SK-N-SH treated with all-trans-retinoic acid at 6 μM for 48 hours (cell line): ENCODE results near the gene DHODH.

Experiments
- OSR1 ChIP-seq: fragments of 250-450 bp; sonication (Bioruptor Pico); IDR thresholded peaks from 2 replicates; pipeline ENCODE4 v1.8.0; 2022; ENCODE audit warnings: moderate library complexity, mild to moderate bottlenecking, inconsistent platforms
- PPARA ChIP-seq: fragments of 250-450 bp; sonication (Bioruptor Pico); IDR thresholded peaks from 2 replicates; pipeline ENCODE4 v1.5.0; 2020; ENCODE audit warnings: mild to moderate bottlenecking, borderline replicate concordance
- TOX ChIP-seq: fragments of 250-450 bp; sonication (Bioruptor Pico); IDR thresholded peaks from 2 replicates; pipeline ENCODE4 v1.8.0; 2021; ENCODE audit warnings: mild to moderate bottlenecking, moderate library complexity, borderline replicate concordance
- ZFP3 ChIP-seq: fragments of 250-450 bp; sonication (Bioruptor Pico); IDR thresholded peaks from 2 replicates; pipeline ENCODE4 v1.5.0; 2020; ENCODE audit warnings: mild to moderate bottlenecking, moderate library complexity
- ZNF565 ChIP-seq: fragments of 450-650 bp; formaldehyde crosslinking; conservative IDR thresholded peaks from 2 replicates; pipeline ENCODE4 v1.5.0; 2020; ENCODE audit warnings: low read depth, mild to moderate bottlenecking, moderate library complexity
- TF ChIP-seq, protein P1 (sequence below): fragments of 250-450 bp; sonication (Bioruptor Pico); IDR thresholded peaks from 2 replicates; pipeline ENCODE4 v1.8.0; 2020; ENCODE audit warnings: mild to moderate bottlenecking, moderate library complexity, borderline replicate concordance

DNA sequence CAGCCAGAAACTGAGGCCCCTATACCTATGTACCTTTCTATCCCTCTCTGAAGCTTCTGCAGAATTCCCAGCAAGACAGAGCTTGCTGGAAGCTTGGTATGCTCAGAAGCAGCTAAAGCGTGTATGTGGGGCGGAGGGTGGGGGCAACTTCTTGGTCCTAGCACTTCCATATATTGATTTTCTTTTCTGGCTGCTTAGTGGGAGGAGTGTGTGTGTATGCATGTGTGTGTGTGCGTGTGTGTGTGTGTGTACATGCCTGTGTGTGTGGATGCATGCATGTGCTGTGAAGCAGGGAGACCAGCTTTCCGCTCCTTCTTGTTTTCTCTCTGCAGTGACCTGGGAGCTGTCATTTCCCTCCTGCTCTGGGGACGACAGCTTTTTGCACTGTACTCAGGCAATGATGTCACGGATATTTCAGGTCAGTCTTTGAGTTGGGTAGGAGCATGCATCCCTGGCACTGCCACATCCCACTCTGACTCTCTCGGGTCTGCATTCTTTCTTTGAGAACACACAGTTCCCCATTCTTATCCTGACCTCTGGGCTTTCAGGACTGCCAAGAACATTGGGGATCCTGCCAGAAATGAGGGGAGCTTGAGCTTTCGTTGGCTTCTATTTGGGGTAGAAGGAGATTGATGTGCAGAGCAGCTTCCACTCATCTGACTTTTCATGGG lies 65.2 kb downstream of the DHODH start:
- no peak for TF ChIP-seq ZFP3 (CRISPR knock-in tag)
- no peak for TF ChIP-seq ZNF565 (CRISPR knock-in tag)
- TF ChIP-seq, protein P1, sequence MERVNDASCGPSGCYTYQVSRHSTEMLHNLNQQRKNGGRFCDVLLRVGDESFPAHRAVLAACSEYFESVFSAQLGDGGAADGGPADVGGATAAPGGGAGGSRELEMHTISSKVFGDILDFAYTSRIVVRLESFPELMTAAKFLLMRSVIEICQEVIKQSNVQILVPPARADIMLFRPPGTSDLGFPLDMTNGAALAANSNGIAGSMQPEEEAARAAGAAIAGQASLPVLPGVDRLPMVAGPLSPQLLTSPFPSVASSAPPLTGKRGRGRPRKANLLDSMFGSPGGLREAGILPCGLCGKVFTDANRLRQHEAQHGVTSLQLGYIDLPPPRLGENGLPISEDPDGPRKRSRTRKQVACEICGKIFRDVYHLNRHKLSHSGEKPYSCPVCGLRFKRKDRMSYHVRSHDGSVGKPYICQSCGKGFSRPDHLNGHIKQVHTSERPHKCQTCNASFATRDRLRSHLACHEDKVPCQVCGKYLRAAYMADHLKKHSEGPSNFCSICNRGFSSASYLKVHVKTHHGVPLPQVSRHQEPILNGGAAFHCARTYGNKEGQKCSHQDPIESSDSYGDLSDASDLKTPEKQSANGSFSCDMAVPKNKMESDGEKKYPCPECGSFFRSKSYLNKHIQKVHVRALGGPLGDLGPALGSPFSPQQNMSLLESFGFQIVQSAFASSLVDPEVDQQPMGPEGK, result no peak
- no peak for TF ChIP-seq PPARA
- TF ChIP-seq OSR1, result no peak
- TF ChIP-seq TOX, result no peak
